Activated CD8-positive, alpha-beta T cell treated with anti-CD3 and anti-CD28 coated beads, Interleukin-2, amount 10 ng/mL, durations not matched to agents 7 days and 5 days (primary cell): Measurements from ENCODE around the gene PLCD4. TPM values are rescaled to one million over a fixed set of nuclear protein-coding genes. Genes with fewer than 3 reads are reported as not detected.

Experiments used
- ATAC-seq: fragments of 150-1000 bp; cut with Tn5 transposase; one replicate; pipeline ENCODE4 v1.10.0; 2021; ENCODE audit warnings: moderate library complexity
- CTCF ChIA-PET: fragments of 350-600 bp; sonication (Branson Sonifier 250); formaldehyde crosslinking; loops from one replicate; lab custom pipeline; 2021; ENCODE audit warnings: antibody characterized with exemption; lab: Charles Lee
- POLR2A ChIA-PET: fragments of 350-600 bp; sonication (Branson Sonifier 250); formaldehyde crosslinking; loops from one replicate; lab custom pipeline; 2021; ENCODE audit warnings: antibody characterized with exemption; lab: Charles Lee
- DNase-seq: peaks from one replicate; pipeline ENCODE4 v3.0.0-alpha.2; 2020
- H3K27ac Mint-ChIP-seq: one replicate; pipeline ENCODE4 v1.8.0; 2021; ENCODE audit warnings: mild to moderate bottlenecking, mixed read lengths
- H3K27me3 Mint-ChIP-seq: one replicate; pipeline ENCODE4 v1.8.0; 2021; ENCODE audit warnings: low read depth, mixed read lengths
- H3K36me3 Mint-ChIP-seq: one replicate; pipeline ENCODE4 v1.8.0; 2021; ENCODE audit warnings: low read depth, mixed read lengths
- H3K4me1 Mint-ChIP-seq: one replicate; pipeline ENCODE4 v1.8.0; 2021; ENCODE audit warnings: low read depth, mixed read lengths
- H3K4me3 Mint-ChIP-seq: one replicate; pipeline ENCODE4 v1.8.0; 2021; ENCODE audit warnings: mild to moderate bottlenecking, mixed read lengths
- H3K9me3 Mint-ChIP-seq: one replicate; pipeline ENCODE4 v1.8.0; 2022; ENCODE audit warnings: mixed read lengths; ENCODE audit not compliant: insufficient read depth
- total RNA-seq, 2 experiments: library from RNA; stranded (reverse); gene quantifications; one replicate each; pipeline ENCODE4 v1.2.3, GENCODE V29; 2021

The PLCD4 gene
- total RNA-seq, 2 experiments from 2014 or later, result 0.26 to 0.32 TPM

- Mint-ChIP-seq H3K9me3 (no peaks in the 10 kb centered on the region), H3K27me3 (no peaks in the 10 kb centered on the region), H3K36me3 (no peaks in the 10 kb centered on the region), H3K4me3 (no peak overlapping the region), H3K4me1 (no peaks in the 10 kb centered on the region), H3K27ac (no peak overlapping the region)
- CTCF ChIA-PET, result no interaction called here
- DNase-seq, result no peak
- POLR2A ChIA-PET, result no interaction called here
- no peak for ATAC-seq
These were observed 15.1 kb downstream of the PLCD4 start for GRCh38 chr2:218622606-218623365.

DNA sequence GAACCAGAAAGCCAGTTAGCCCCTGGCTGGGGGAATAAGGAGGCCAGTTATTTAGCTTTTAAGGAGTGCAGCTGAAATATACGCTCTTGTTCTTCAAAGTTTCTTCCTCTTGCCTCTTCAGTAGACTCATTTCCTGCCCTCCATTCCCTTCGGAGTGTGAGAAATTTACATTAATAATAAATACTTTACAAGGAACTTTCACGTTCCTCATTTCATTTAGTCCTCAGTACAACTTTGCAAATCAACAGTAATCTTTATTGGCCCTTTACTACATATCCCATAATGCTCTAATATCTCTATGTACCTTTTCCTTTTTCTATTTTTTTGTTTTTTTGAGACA, 15.6 kb downstream of the PLCD4 start:
- no peak overlapping the region for H3K4me3 Mint-ChIP-seq
- ChIA-PET POLR2A (no interaction called here), CTCF (no interaction called here)
- no peak overlapping the region for H3K27ac Mint-ChIP-seq
- DNase-seq (no peak), ATAC-seq (no peak)
- no peaks in the 10 kb centered on the region for H3K4me1 Mint-ChIP-seq
- no peaks in the 10 kb centered on the region for H3K9me3 Mint-ChIP-seq
- H3K36me3 Mint-ChIP-seq, result no peaks in the 10 kb centered on the region
- H3K27me3 Mint-ChIP-seq, result no peaks in the 10 kb centered on the region

- H3K27ac Mint-ChIP-seq, result no peak overlapping the region
- no peak for ATAC-seq
- CTCF ChIA-PET, result interaction anchor here (1.5 kb wide), 1 partner anchor 84 kb away, joined by 4 read pairs; the partner anchor contains the start of gene TTLL4
These were observed 18.7 kb downstream of the PLCD4 start for GRCh38 chr2:218626369-218626768.

DNA sequence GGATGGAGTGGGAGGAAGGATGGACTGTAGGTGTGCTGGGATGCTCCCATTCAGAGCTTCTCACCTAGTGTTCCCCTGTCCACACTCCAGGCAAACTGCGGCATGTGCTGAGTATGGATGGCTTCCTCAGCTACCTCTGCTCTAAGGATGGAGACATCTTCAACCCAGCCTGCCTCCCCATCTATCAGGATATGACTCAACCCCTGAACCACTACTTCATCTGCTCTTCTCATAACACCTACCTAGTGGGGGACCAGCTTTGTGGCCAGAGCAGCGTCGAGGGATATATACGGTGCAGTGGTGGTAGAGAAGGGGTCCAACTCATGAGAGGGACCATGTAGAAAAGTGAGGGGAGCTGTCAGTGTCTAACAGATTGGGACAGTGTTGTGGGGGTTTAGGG, 20.2 kb downstream of the PLCD4 start:
- Mint-ChIP-seq H3K4me3 (no peak overlapping the region), H3K9me3 (no peaks in the 10 kb centered on the region), H3K27ac (no peak overlapping the region), H3K36me3 (no peaks in the 10 kb centered on the region), H3K4me1 (no peaks in the 10 kb centered on the region), H3K27me3 (no peaks in the 10 kb centered on the region)
- ATAC-seq, result no peak
- ChIA-PET CTCF (no interaction called here), POLR2A (interaction anchor here (0.6 to 0.7 kb wide), 2 partner anchors 44 to 63 kb away, joined by 3 read pairs; partner anchors contain the start of genes RNF25 and STK36)
- no peak for DNase-seq

More at GRCh38 chr2:218626369-218626768, 18.7 kb downstream of the PLCD4 start:
- POLR2A ChIA-PET, result no interaction called here
- Mint-ChIP-seq H3K27me3 (no peaks in the 10 kb centered on the region), H3K4me3 (no peak overlapping the region), H3K36me3 (no peaks in the 10 kb centered on the region), H3K4me1 (no peaks in the 10 kb centered on the region), H3K9me3 (no peaks in the 10 kb centered on the region)
- DNase-seq, result no peak

DNA sequence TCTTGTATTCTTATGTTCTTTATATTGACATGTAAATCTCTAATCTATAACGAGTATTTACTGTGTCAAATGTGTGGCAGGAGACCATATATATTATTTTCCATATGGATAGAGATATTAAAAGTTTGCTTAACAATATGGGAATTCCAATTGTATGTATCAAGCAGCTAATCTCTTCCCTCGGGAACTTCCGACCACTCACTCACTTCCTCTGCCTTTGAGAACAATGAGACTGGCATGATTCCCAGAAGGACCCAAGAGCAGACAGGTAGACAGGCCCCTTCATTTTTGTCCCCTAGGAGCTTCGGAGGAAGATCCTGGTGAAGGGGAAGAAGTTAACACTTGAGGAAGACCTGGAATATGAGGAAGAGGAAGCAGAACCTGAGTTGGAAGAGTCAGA, 24.1 kb downstream of the PLCD4 start:
- Mint-ChIP-seq H3K27me3 (no peaks in the 10 kb centered on the region), H3K36me3 (peaks cover 12% of the 10 kb centered on the region), H3K9me3 (no peaks in the 10 kb centered on the region), H3K4me1 (no peaks in the 10 kb centered on the region), H3K4me3 (no peak overlapping the region), H3K27ac (no peak overlapping the region)
- DNase-seq, result no peak
- POLR2A ChIA-PET, result no interaction called here
- ATAC-seq, result no peak
- CTCF ChIA-PET, result interaction anchor here (1.0 kb wide), 1 partner anchor 16 kb away, joined by 3 read pairs; no protein-coding TSS in a partner anchor

DNA sequence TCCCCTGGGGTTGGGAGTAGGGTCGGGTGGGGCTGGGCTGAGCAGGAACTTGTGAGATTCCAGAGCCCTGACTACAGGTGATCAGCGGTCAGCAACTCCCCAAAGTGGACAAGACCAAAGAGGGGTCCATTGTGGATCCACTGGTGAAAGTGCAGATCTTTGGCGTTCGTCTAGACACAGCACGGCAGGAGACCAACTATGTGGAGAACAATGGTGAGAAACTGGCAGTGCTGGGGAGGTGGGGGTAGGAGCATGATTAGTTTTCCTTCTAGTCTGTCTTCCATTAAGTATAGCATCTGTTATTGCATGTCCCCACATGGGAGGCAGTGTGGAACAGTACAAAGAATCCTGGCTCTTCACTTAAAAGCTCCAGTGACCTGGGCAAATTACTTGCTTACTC, 28.0 kb downstream of the PLCD4 start:
- Mint-ChIP-seq H3K4me3 (no peak overlapping the region), H3K27me3 (no peaks in the 10 kb centered on the region), H3K27ac (no peak overlapping the region), H3K36me3 (peaks cover 41% of the 10 kb centered on the region), H3K9me3 (no peaks in the 10 kb centered on the region), H3K4me1 (no peaks in the 10 kb centered on the region)
- ATAC-seq (no peak), DNase-seq (no peak)
- POLR2A ChIA-PET, result no interaction called here
- CTCF ChIA-PET, result interaction anchor here (1.1 kb wide), 1 partner anchor 212 kb away, joined by 3 read pairs; no protein-coding TSS in a partner anchor

- ATAC-seq (no peak), DNase-seq (no peak)
- CTCF ChIA-PET, result no interaction called here
- H3K9me3 Mint-ChIP-seq, result no peaks in the 10 kb centered on the region
- no peaks in the 10 kb centered on the region for H3K4me1 Mint-ChIP-seq
- peaks cover 52% of the 10 kb centered on the region for H3K36me3 Mint-ChIP-seq
- H3K4me3 Mint-ChIP-seq, result no peak overlapping the region
- POLR2A ChIA-PET, result no interaction called here
- no peak overlapping the region for H3K27ac Mint-ChIP-seq
- no peaks in the 10 kb centered on the region for H3K27me3 Mint-ChIP-seq
These were observed 30.7 kb downstream of the PLCD4 start for GRCh38 chr2:218638372-218638771.

DNA sequence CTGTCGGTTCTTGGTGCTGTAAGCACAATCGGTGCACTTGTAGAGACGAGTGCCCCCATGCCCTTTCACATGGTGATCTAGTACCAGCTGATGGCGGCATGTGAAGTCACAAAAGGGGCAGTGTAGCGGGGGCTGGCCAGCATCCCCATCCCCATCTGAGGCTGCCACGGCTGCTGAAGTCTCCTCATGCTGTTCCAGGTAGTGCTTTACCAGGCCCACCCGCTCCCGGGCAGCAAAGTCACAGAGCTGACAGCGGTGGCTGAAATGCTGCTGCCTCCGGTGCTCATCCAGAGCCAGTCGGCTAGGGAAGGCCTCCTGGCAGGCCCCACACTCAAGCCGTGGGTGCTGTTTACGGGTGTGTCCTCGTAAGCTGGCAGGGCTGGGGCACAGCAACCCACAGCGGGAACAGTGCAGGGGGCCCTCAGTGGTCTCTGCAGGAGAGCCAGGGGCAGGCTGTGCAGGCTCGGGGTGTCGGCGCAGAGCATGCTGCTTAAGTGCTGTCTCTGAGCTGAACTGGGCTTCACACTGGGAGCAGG, 34.5 kb downstream of the PLCD4 start:
- no peaks in the 10 kb centered on the region for H3K27me3 Mint-ChIP-seq
- no peak for ATAC-seq
- H3K27ac Mint-ChIP-seq, result no peak overlapping the region
- CTCF ChIA-PET, result no interaction called here
- POLR2A ChIA-PET, result no interaction called here
- no peaks in the 10 kb centered on the region for H3K9me3 Mint-ChIP-seq
- DNase-seq, result no peak
- H3K4me3 Mint-ChIP-seq, result no peak overlapping the region
- no peaks in the 10 kb centered on the region for H3K4me1 Mint-ChIP-seq
- peaks cover 65% of the 10 kb centered on the region for H3K36me3 Mint-ChIP-seq

DNA sequence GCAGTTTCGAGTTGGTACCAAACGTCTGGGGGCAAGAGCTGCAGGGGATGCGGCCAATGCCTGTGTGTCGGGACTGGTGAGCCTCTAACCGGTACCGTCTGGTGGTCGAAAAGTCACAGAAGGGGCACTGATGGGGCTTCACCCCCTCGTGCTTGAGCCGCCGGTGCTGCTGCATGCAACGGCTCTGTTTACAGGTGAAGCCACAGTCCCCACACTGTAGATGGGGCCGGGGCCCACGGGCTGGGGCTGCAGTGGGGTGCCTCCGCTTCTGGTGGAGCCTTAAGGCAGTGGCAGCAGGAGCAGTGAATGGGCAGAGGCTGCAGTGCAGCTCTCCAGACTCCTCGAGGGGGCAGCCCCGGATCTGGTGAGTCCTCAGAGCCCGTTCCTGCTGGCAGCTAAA, 35.1 kb downstream of the PLCD4 start:
- no peak overlapping the region for H3K27ac Mint-ChIP-seq
- H3K36me3 Mint-ChIP-seq, result peaks cover 67% of the 10 kb centered on the region
- ChIA-PET POLR2A (no interaction called here), CTCF (no interaction called here)
- H3K4me1 Mint-ChIP-seq, result no peaks in the 10 kb centered on the region
- ATAC-seq, result no peak
- DNase-seq, result no peak
- H3K9me3 Mint-ChIP-seq, result no peaks in the 10 kb centered on the region
- H3K4me3 Mint-ChIP-seq, result no peak overlapping the region
- no peaks in the 10 kb centered on the region for H3K27me3 Mint-ChIP-seq

DNA sequence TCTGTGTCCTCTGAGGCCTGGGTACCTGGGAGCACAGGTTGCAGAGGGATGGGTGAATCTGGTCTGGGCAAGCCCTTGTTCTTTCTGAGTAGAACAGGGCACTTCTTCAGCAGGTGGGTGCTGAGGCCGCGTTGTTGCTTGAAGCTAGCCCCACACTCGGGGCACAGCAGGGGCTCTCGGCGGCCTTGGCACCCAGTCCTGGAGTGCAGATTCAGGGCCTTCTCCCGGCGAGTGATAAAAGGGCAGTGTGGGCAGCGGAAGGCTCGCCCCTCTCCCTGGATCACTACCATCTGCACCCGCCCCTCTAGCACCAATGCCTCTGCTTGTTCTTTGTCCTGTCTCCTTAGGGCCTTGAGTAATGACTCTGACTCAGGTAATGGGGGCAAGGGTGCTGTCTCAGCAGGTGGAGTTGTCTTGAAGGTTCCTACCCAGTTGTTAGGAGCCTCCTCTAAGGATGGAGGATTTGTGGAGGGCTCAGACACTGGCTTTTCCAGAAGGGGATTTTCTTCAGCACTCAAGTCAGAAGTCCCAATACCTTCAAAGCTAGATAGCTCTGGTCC, 36.1 kb downstream of the PLCD4 start:
- Mint-ChIP-seq H3K36me3 (peaks cover 67% of the 10 kb centered on the region), H3K4me1 (peaks cover 3% of the 10 kb centered on the region), H3K27me3 (no peaks in the 10 kb centered on the region), H3K9me3 (no peaks in the 10 kb centered on the region), H3K4me3 (no peak overlapping the region), H3K27ac (no peak overlapping the region)
- ATAC-seq, result no peak
- ChIA-PET POLR2A (no interaction called here), CTCF (interaction anchor here (0.6 kb wide), 1 partner anchor 162 kb away, joined by 5 read pairs; no protein-coding TSS in a partner anchor)
- no peak for DNase-seq

- Mint-ChIP-seq H3K4me3 (no peak overlapping the region), H3K27me3 (no peaks in the 10 kb centered on the region), H3K9me3 (no peaks in the 10 kb centered on the region), H3K27ac (peak overlapping the region; percentile 22), H3K4me1 (peaks cover 3% of the 10 kb centered on the region), H3K36me3 (peaks cover 68% of the 10 kb centered on the region)
- ChIA-PET CTCF (interaction anchor here (1.3 kb wide), 1 partner anchor 203 kb away, joined by 3 read pairs; no protein-coding TSS in a partner anchor), POLR2A (no interaction called here)
- ATAC-seq (no peak), DNase-seq (no peak)
These were observed 37.0 kb downstream of the PLCD4 start for GRCh38 chr2:218644721-218645120.

GRCh38 chr2:218645126-218645525, 37.4 kb downstream of the PLCD4 start:
- Mint-ChIP-seq H3K9me3 (no peaks in the 10 kb centered on the region), H3K36me3 (peaks cover 70% of the 10 kb centered on the region), H3K27me3 (no peaks in the 10 kb centered on the region), H3K4me3 (no peak overlapping the region), H3K27ac (no peak overlapping the region), H3K4me1 (peaks cover 3% of the 10 kb centered on the region)
- ATAC-seq (no peak), DNase-seq (no peak)
- CTCF ChIA-PET, result interaction anchor here (1.3 kb wide), 1 partner anchor 203 kb away, joined by 3 read pairs; no protein-coding TSS in a partner anchor
- POLR2A ChIA-PET, result no interaction called here
